OCI-LY7 (cell line): Measurements from ENCODE around the gene HMGN4.

Experiments
- CTCF ChIP-seq: fragments of 200-600 bp; sonication (generic); conservative IDR thresholded peaks from 2 replicates; pipeline ENCODE4 v1.5.1; 2014; ENCODE audit warnings: mild to moderate bottlenecking, antibody characterized with exemption, low read length, moderate library complexity, mixed read lengths
- EZH2phosphoT487 ChIP-seq: fragments of 200-600 bp; sonication (generic); IDR thresholded peaks from 2 replicates; pipeline ENCODE4 v1.6.1; 2018; ENCODE audit warnings: low read depth, borderline replicate concordance, mild to moderate bottlenecking, mixed run types, antibody characterized with exemption, low read length, moderate library complexity, mixed read lengths

GRCh38 chr6:26516481-26517427, 21.4 kb upstream of the HMGN4 start:
- no peak for TF ChIP-seq CTCF
- TF ChIP-seq EZH2phosphoT487: no peak
